ENCODE data around the gene AREG. TPM values are rescaled to one million over a fixed set of nuclear protein-coding genes. Genes with fewer than 3 reads are reported as not detected.

AREG gene
- total RNA-seq, 1 experiment from 2014 or later: 0.54 TPM

DNA sequence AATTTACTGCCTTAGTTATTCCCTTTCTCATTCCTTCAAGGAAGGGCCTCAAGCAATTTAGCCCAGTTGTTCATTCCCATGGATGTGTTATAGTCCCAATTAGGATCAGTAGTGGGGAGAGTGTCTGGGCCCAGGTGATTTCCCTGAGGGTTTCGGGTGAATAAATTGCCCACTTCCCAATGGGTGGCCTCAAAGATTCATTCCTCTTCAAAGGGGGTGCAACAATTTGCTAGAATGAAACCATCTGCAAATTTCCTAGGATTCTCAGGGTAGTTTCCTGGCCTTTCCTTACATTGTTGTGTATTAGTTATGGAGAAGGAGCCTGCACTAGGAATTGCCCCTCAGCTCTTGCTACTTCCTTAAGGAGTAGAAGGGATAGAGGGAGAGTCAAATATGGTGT lies 6.3 kb upstream of the AREG start:
- H3K27ac ChIP-seq (ENCODE audit: low read length): no peak overlapping the region
- H3K4me3 ChIP-seq (ENCODE audit: low read depth in 2 of 2, low read length in 2 of 2): no peak overlapping the region
- no TSS peak for BruUV-seq (replicated peaks)
- H3K36me3 ChIP-seq (ENCODE audit: control insufficient read depth, insufficient read depth, low read length): no peaks in the 10 kb centered on the region
- TF ChIP-seq, protein P1, sequence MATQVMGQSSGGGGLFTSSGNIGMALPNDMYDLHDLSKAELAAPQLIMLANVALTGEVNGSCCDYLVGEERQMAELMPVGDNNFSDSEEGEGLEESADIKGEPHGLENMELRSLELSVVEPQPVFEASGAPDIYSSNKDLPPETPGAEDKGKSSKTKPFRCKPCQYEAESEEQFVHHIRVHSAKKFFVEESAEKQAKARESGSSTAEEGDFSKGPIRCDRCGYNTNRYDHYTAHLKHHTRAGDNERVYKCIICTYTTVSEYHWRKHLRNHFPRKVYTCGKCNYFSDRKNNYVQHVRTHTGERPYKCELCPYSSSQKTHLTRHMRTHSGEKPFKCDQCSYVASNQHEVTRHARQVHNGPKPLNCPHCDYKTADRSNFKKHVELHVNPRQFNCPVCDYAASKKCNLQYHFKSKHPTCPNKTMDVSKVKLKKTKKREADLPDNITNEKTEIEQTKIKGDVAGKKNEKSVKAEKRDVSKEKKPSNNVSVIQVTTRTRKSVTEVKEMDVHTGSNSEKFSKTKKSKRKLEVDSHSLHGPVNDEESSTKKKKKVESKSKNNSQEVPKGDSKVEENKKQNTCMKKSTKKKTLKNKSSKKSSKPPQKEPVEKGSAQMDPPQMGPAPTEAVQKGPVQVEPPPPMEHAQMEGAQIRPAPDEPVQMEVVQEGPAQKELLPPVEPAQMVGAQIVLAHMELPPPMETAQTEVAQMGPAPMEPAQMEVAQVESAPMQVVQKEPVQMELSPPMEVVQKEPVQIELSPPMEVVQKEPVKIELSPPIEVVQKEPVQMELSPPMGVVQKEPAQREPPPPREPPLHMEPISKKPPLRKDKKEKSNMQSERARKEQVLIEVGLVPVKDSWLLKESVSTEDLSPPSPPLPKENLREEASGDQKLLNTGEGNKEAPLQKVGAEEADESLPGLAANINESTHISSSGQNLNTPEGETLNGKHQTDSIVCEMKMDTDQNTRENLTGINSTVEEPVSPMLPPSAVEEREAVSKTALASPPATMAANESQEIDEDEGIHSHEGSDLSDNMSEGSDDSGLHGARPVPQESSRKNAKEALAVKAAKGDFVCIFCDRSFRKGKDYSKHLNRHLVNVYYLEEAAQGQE (IDR thresholded peaks at IDR 0.05; ENCODE audit: insufficient read depth in 1 of 2, low read depth in 2 of 2, low read length in 1 of 2): no peak
- no peak for TF ChIP-seq SIN3A (IDR thresholded peaks at IDR 0.05; ENCODE audit: borderline replicate concordance, insufficient read depth, low read depth, low read length)
- TF ChIP-seq, protein P2, sequence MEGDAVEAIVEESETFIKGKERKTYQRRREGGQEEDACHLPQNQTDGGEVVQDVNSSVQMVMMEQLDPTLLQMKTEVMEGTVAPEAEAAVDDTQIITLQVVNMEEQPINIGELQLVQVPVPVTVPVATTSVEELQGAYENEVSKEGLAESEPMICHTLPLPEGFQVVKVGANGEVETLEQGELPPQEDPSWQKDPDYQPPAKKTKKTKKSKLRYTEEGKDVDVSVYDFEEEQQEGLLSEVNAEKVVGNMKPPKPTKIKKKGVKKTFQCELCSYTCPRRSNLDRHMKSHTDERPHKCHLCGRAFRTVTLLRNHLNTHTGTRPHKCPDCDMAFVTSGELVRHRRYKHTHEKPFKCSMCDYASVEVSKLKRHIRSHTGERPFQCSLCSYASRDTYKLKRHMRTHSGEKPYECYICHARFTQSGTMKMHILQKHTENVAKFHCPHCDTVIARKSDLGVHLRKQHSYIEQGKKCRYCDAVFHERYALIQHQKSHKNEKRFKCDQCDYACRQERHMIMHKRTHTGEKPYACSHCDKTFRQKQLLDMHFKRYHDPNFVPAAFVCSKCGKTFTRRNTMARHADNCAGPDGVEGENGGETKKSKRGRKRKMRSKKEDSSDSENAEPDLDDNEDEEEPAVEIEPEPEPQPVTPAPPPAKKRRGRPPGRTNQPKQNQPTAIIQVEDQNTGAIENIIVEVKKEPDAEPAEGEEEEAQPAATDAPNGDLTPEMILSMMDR (IDR thresholded peaks at IDR 0.05): no peak
- TF ChIP-seq TCF7L2 (IDR thresholded peaks at IDR 0.05; ENCODE audit: low read depth, low read length): no peak
- TF ChIP-seq POLR2AphosphoS5 (IDR thresholded peaks at IDR 0.05; ENCODE audit: low read depth, low read length): no peak
- DNase-seq (ENCODE audit: low read depth, low spot score) (no peak), ATAC-seq (no peak)
- in situ Hi-C loops (cut with HindIII; ENCODE audit: low pct_unique_long_range_greater_than_20kb, low sequenced_read_pairs): no loop called here
- H3K9me3 ChIP-seq (ENCODE audit: control insufficient read depth, insufficient read depth, low read depth, low read length): no peaks in the 10 kb centered on the region
- ChIA-PET POLR2A (no interaction called here), CTCF (no interaction called here)
- intact Hi-C loops (cut with micrococcal nuclease; ENCODE audit: unreplicated experiment): no loop called here
- H3K27me3 ChIP-seq (ENCODE audit: control insufficient read depth, insufficient read depth, low read length): no peaks in the 10 kb centered on the region
- no peaks in the 10 kb centered on the region for H3K4me1 ChIP-seq (ENCODE audit: control insufficient read depth, insufficient read depth, low read length)

DNA sequence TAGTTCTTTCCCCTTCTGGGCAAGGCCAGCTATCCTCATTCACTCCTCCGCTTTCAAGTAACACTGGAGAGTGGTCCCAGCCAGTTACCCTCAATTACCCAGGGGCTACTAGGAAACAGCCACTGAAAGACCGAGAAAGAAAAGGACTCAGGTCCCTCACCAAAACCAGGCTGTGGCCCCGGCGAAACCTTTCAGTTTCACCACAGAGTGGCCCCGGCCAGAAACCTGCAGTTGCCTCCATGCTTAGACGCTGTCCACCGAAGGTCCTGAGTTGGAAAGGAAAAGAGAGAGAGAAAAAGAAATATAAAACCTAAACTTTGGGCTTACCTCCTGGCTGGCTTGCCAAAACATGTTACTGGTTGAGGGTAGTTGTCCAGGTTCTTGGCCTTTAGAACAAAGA lies 5.0 kb upstream of the AREG start:
- no peak for DNase-seq (ENCODE audit: low read depth, low spot score)
- H3K27ac ChIP-seq (ENCODE audit: low read length): no peak overlapping the region
- BruUV-seq (replicated peaks): no TSS peak
- ChIA-PET POLR2A (no interaction called here), CTCF (no interaction called here)
- TF ChIP-seq, protein P1 (IDR thresholded peaks at IDR 0.05; ENCODE audit: insufficient read depth in 1 of 2, low read depth in 2 of 2, low read length in 1 of 2): no peak
- TF ChIP-seq, protein P2 (IDR thresholded peaks at IDR 0.05): no peak
- no peak for TF ChIP-seq SIN3A (IDR thresholded peaks at IDR 0.05; ENCODE audit: borderline replicate concordance, insufficient read depth, low read depth, low read length)
- H3K4me3 ChIP-seq (ENCODE audit: low read depth in 2 of 2, low read length in 2 of 2): no peak overlapping the region
- no peaks in the 10 kb centered on the region for H3K36me3 ChIP-seq (ENCODE audit: control insufficient read depth, insufficient read depth, low read length)
- no peaks in the 10 kb centered on the region for H3K4me1 ChIP-seq (ENCODE audit: control insufficient read depth, insufficient read depth, low read length)
- intact Hi-C loops (cut with micrococcal nuclease; ENCODE audit: unreplicated experiment): no loop called here
- no peak for ATAC-seq
- no peaks in the 10 kb centered on the region for H3K27me3 ChIP-seq (ENCODE audit: control insufficient read depth, insufficient read depth, low read length)
- in situ Hi-C loops (cut with HindIII; ENCODE audit: low pct_unique_long_range_greater_than_20kb, low sequenced_read_pairs): no loop called here
- no peaks in the 10 kb centered on the region for H3K9me3 ChIP-seq (ENCODE audit: control insufficient read depth, insufficient read depth, low read depth, low read length)

All from Panc1 (cell line).